Measurements from ENCODE around the gene CHD5.

The CHD5 gene

DNA sequence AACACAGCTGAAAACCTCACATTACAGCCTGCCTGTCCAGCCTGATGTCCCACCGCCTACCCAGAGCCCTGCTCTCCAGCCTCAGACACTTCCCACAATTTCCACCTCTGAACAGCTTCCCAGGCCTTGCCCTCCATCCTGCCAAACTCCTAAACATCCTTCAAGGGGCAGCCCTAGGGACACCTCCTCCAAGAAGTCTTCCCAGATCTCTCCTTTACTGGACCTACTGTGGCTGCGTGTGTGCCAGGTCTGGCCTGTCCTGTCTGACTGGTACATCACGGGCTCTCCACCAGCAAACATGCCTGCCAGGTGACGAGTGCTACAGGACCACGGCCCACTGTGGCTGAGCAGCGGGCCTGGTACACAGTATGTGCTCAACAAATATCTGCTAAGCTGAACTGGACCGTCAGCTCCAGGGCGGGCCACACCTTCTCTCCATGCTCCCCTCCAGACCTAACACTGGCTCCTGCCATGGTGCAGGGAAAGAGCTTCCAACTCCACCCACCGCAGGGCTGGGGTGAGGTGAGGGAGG lies 28.8 kb downstream of the CHD5 start:
- Mint-ChIP-seq H3K4me3 (no peak overlapping the region), H3K36me3 (ENCODE audit: low read depth) (no peaks in the 10 kb centered on the region), H3K9me3 (peaks cover 3% of the 10 kb centered on the region), H3K27ac (no peak overlapping the region), H3K4me1 (peaks cover 5% of the 10 kb centered on the region), H3K27me3 (ENCODE audit: low read depth) (peaks cover 34% of the 10 kb centered on the region)
- TF ChIP-seq CTCF (IDR thresholded peaks at IDR 0.05; ENCODE audit: unreplicated experiment in 3 of 3) = no peak

- TF ChIP-seq CTCF (IDR thresholded peaks at IDR 0.05; ENCODE audit: unreplicated experiment in 3 of 3) = no peak
- Mint-ChIP-seq H3K4me3 (no peak overlapping the region), H3K4me1 (peaks cover 9% of the 10 kb centered on the region), H3K9me3 (peaks cover 3% of the 10 kb centered on the region), H3K27ac (no peak overlapping the region), H3K36me3 (ENCODE audit: low read depth) (no peaks in the 10 kb centered on the region), H3K27me3 (ENCODE audit: low read depth) (peaks cover 42% of the 10 kb centered on the region)
Observed at GRCh38 chr1:6150006-6150938, 29.8 kb downstream of the CHD5 start.

DNA sequence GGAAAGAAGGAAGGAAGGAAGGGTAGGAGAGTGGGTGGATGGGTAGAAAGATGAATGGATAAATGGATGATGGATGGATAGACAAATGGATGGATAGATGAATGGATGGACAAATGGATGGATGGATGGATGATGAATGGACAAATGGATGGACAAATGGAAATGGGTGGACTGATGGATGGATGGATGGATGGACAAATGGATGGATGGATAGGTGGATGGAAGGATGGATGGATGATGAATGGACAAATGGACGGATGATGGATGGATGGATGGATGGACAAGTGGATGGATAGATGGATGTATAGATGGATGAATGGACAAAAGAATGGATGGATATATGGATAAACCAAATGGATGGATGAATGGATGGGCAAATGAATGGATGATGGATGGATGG lies 30.5 kb downstream of the CHD5 start:
- Mint-ChIP-seq H3K9me3 (peaks cover 3% of the 10 kb centered on the region), H3K4me3 (no peak overlapping the region), H3K27me3 (ENCODE audit: low read depth) (peaks cover 45% of the 10 kb centered on the region), H3K27ac (no peak overlapping the region), H3K36me3 (ENCODE audit: low read depth) (no peaks in the 10 kb centered on the region), H3K4me1 (peaks cover 13% of the 10 kb centered on the region)
- TF ChIP-seq CTCF (IDR thresholded peaks at IDR 0.05; ENCODE audit: unreplicated experiment in 3 of 3) = no peak

DNA sequence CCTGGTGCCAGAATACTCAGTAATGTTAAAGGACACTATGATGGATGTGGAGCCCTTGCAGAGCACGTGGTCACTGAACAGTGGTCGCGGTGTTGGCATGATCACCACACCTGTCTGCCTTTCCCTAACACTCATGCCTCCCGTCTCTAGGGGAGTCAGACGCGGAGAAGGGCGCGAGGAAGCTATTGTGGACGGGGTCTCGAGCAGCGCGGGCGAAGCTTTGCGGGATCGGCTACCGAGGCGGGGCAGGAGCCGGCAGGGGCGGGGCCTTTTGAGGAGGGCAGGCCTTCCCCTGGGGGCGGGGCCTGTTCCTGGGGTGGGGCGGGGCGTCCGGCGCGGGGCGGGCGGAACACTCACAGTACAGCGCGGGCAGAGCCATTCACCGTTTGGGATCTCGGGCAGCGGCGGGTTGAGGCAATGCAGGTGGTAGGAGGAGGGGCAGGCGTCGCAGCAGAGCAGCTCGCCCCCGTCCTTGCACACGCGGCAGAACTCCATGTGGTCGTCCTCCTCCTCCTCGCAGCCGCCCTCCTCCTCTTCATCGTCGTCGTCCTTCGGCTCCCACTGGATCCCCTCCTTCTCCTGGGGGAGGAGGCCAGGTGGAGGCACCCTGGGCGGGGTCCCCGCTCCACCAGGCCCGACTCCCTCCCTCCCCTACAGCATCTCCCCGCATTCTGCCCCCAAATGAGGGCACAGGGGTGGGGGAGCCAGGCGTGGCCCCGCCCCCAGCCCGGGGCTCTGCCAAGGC lies 31.5 kb downstream of the CHD5 start:
- H3K27me3 Mint-ChIP-seq (ENCODE audit: low read depth) = peaks cover 42% of the 10 kb centered on the region
- TF ChIP-seq CTCF (IDR thresholded peaks at IDR 0.05; ENCODE audit: unreplicated experiment in 3 of 3) = no peak
- peaks cover 3% of the 10 kb centered on the region for H3K9me3 Mint-ChIP-seq
- H3K36me3 Mint-ChIP-seq (ENCODE audit: low read depth) = no peaks in the 10 kb centered on the region
- H3K4me3 Mint-ChIP-seq = peak overlapping the region; percentile 69 to 75 (median 70)
- H3K4me1 Mint-ChIP-seq = peaks cover 15% of the 10 kb centered on the region
- no peak overlapping the region for H3K27ac Mint-ChIP-seq

DNA sequence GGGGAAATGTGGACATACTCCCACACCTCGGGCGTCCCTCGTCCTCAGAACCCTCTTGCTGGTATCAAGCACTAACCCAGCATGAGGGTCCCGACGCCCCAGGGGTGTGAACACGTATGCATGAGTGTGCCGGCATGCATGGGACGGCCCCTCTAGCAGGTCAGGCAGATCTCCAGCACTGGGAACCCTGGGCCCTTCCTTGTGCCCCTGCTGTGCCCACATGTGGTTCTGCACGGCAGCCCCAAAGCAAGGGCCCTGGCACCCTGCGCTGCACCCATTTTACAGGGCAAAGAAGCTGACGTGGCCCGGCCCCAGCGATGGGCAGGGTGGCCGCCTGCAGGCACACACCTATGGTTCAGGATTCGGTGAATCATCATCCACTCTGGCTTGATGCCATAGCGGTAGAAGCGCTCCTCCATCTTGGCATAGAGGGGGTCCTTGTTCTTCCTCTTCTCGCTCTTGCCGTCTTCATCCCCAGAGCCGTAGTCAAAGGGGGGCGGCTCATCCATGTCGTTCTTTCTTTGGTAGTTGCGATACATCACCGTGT lies 34.2 kb downstream of the CHD5 start:
- H3K27me3 Mint-ChIP-seq (ENCODE audit: low read depth) = peaks cover 28% of the 10 kb centered on the region
- peaks cover 15% of the 10 kb centered on the region for H3K4me1 Mint-ChIP-seq
- no peak for TF ChIP-seq CTCF (IDR thresholded peaks at IDR 0.05; ENCODE audit: unreplicated experiment in 3 of 3)
- H3K36me3 Mint-ChIP-seq (ENCODE audit: low read depth) = no peaks in the 10 kb centered on the region
- H3K27ac Mint-ChIP-seq = no peak overlapping the region
- no peaks in the 10 kb centered on the region for H3K9me3 Mint-ChIP-seq
- no peak overlapping the region for H3K4me3 Mint-ChIP-seq

Measured in nephron (organoid).